GM13976 (cell line): ENCODE results near the gene DMWD.
"Not testable (repeated sequence)": the region's sequence is repeated elsewhere in the genome, so short reads cannot be mapped to it uniquely, and the experiment has no call there.

Experiments
- DNase-seq: peaks from one replicate; pipeline ENCODE4 v3.0.0; 2012; ENCODE audit warnings: low spot score
- in situ Hi-C: fragments of 300-500 bp; cut with MboI; formaldehyde crosslinking; loops from one replicate; pipeline ENCODE4 v1.12.0; 2022; ENCODE audit warnings: low sequenced_read_pairs, mixed read lengths, inconsistent platforms; ENCODE audit not compliant: unreplicated experiment
- TF ChIP-seq, protein P1 (sequence below): IDR thresholded peaks from 2 replicates; pipeline ENCODE4 v1.5.1; 2012; ENCODE audit warnings: borderline replicate concordance, mild to moderate bottlenecking; ENCODE audit not compliant: insufficient read depth; ENCODE audit errors: extremely low read depth, missing control alignments, control extremely low read depth

DMWD gene

DNA sequence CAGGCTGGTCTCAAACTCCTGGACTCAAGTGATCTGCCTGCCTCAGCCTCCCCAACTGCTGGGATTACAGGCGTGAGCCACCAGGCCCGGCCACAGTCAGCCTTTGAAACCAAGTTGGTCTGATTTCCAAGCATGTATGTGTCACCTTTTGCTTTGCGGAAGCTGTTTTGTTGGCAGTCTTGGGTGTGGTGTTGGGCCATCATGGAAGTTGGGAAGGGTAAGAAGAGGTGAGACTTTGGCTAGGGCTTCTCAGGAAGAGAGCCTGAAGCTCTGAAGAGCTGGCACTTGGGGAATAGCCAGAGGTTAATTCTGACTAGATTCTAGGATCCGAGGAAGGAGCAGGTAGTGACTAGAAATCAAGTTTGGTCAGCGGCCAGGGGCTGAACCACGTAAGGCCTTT is 19.7 kb upstream of the DMWD start:
- in situ Hi-C loops = no loop called here
- TF ChIP-seq, protein P1, sequence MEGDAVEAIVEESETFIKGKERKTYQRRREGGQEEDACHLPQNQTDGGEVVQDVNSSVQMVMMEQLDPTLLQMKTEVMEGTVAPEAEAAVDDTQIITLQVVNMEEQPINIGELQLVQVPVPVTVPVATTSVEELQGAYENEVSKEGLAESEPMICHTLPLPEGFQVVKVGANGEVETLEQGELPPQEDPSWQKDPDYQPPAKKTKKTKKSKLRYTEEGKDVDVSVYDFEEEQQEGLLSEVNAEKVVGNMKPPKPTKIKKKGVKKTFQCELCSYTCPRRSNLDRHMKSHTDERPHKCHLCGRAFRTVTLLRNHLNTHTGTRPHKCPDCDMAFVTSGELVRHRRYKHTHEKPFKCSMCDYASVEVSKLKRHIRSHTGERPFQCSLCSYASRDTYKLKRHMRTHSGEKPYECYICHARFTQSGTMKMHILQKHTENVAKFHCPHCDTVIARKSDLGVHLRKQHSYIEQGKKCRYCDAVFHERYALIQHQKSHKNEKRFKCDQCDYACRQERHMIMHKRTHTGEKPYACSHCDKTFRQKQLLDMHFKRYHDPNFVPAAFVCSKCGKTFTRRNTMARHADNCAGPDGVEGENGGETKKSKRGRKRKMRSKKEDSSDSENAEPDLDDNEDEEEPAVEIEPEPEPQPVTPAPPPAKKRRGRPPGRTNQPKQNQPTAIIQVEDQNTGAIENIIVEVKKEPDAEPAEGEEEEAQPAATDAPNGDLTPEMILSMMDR = no peak

DNA sequence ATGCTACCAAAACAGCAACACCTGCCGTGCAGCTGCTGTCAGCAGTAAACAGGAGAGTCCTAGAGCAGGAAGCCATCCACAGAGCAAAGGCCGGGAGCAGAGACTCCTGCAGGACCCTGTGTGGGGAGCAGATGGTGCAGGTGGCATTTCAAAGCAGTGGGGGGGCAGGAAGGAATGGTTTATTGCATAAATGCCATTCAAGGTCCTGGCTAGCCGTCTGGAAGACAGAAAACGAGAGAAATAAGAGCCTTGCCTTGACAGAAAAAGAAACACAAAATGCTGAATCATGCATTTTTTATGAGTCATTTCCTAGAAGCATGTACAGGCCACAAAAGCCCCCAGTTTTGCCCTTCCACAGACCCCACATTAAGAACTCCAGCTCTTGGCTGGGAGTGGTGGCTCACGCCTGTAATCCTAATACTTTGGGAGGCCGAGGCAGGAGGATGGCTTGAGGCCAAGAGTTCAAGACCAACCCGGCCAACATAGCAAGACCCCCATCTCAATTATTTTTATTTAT is 17.1 kb upstream of the DMWD start:
- TF ChIP-seq, protein P1 = no peak
- in situ Hi-C loops = no loop called here
- DNase-seq = no peak

More for the DNA sequence above, 19.7 kb upstream of the DMWD start:
- no peak for DNase-seq

DNA sequence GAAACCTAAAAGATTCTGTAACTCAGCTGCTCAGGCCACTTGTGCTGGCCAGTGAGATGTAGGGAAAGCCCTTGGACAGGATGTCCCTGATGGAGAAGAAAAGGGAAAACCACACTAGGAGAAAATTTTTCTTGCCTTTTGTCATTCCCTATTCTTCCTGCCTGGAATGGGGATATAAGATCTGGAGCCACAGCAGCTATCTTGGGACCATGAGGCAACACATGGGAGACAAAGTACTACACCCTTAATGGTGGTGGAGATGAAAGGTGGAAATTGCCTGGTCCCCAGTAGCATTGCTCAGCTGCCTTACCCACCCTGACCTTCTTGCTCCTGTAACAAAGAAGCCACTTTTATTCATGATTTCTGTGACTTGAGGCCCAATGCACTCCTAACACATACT is 13.1 kb upstream of the DMWD start:
- in situ Hi-C loops = no loop called here
- TF ChIP-seq, protein P1 = no peak
- DNase-seq = no peak

- DNase-seq = no peak
- in situ Hi-C loops = no loop called here
- TF ChIP-seq, protein P1 = no peak
These were observed 12.2 kb upstream of the DMWD start for GRCh38 chr19:45804959-45805230.

GRCh38 chr19:45804140-45804958 is 11.7 kb upstream of the DMWD start:
- DNase-seq = no peak
- in situ Hi-C loops = no loop called here
- TF ChIP-seq, protein P1 = no peak

DNA sequence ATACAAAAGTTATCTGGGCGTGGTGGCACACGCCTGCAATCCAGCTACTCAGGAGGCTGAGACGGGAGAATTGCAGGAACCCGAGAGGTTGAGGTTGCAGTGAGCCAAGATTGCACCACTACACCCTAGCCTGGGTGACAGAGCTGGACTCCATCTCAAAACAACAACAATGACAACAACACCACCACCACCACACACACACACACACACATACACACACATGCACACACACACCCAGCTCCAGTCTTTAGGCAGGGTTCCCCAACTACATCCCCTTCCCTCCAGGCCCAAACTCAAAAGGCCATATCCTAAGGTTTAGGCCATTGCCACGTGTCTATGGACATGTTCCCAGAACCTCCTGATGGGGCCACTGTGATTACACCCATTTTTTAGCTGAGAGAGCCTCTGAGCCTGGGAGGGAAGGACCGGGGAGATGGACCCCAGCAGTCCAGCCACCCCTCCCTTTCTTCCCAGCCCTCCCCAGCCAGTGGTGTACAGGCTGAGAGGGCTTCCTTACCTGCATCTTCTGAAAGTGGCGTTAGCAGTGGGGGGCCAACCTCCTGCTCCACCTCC is 9.0 kb upstream of the DMWD start:
- no peak for DNase-seq
- TF ChIP-seq, protein P1 = no peak
- in situ Hi-C loops = no loop called here

- no peak for DNase-seq
- in situ Hi-C loops = no loop called here
- TF ChIP-seq, protein P1 = no peak
These were observed 7.5 kb upstream of the DMWD start for GRCh38 chr19:45800070-45800553.

GRCh38 chr19:45799541-45799940 is 6.9 kb upstream of the DMWD start:
- DNase-seq, in situ Hi-C loops: not testable (repeated sequence)
